B cell (primary cell): ENCODE data around the gene TNFSF12. TPM values are rescaled to one million over a fixed set of nuclear protein-coding genes. Genes with fewer than 3 reads are reported as not detected.

Experiments
- ATAC-seq: fragments of 200-7000 bp; cut with Tn5 transposase; one replicate; pipeline ENCODE4 v1.10.0; 2021; ENCODE audit warnings: low read depth, mild to moderate bottlenecking, moderate number of reproducible peaks, moderate library complexity
- CTCF ChIA-PET: fragments of 350-600 bp; sonication (Branson Sonifier 250); formaldehyde crosslinking; loops from one replicate; lab custom pipeline; 2021; ENCODE audit warnings: antibody characterized with exemption, inconsistent platforms; lab: Charles Lee
- POLR2A ChIA-PET: fragments of 350-600 bp; sonication (Branson Sonifier 250); formaldehyde crosslinking; loops from one replicate; lab custom pipeline; 2021; ENCODE audit warnings: antibody characterized with exemption; lab: Charles Lee
- DNase-seq: peaks from one replicate; pipeline ENCODE4 v3.0.0; 2013
- H2AFZ ChIP-seq: 2 replicates; pipeline ENCODE4 v1.6.1; 2012; ENCODE audit warnings: mild to moderate bottlenecking, low read depth, low read length; ENCODE audit not compliant: insufficient read depth, poor library complexity, severe bottlenecking
- H3K27ac ChIP-seq, 2 donors: 1 replicate in 1 of 2; 2 replicates in 1 of 2; pipeline ENCODE4 v1.5.1; 2012 to 2013; ENCODE audit warnings: low read length in 2 of 2, mild to moderate bottlenecking in 2 of 2, moderate library complexity in 1 of 2
- H3K27me3 ChIP-seq, 4 experiments: fragments of 200-600 bp in 1 of 4; sonication (generic) in 1 of 4; replicated peaks in 1 of 4; 1 replicate in 2 of 4; 2 replicates in 2 of 4; pipeline versions ENCODE4 v1.6.1 to v1.7.0; 2013 to 2016; ENCODE audit warnings: low read length in 3 of 4, mild to moderate bottlenecking in 2 of 4, mixed read lengths in 1 of 4, moderate library complexity in 1 of 4; ENCODE audit not compliant: insufficient read depth in 4 of 4, control insufficient read depth in 3 of 4; ENCODE audit errors: control extremely low read depth in 1 of 4
- H3K36me3 ChIP-seq, 2 experiments: replicated peaks in 1 of 2; 1 replicate in 1 of 2; 2 replicates in 1 of 2; pipeline versions ENCODE4 v1.6.1 to v1.7.1; 2013; ENCODE audit warnings: low read length in 1 of 2; ENCODE audit not compliant: insufficient read depth in 2 of 2, control insufficient read depth in 1 of 2; ENCODE audit errors: control extremely low read depth in 1 of 2, extremely low read depth in 1 of 2
- H3K4me1 ChIP-seq, 2 donors: fragments of 200-600 bp in 1 of 2; sonication (generic) in 1 of 2; 1 replicate in 1 of 2; 2 replicates in 1 of 2; pipeline versions ENCODE4 v1.5.1 to v1.6.1; 2013 to 2017; ENCODE audit warnings: low read length in 2 of 2; ENCODE audit not compliant: control insufficient read depth in 2 of 2, insufficient read depth in 2 of 2
- H3K4me2 ChIP-seq: replicated peaks from 2 replicates; pipeline ENCODE3; 2012; ENCODE audit warnings: mild to moderate bottlenecking, low read depth, low read length; ENCODE audit not compliant: poor library complexity, severe bottlenecking
- H3K4me3 ChIP-seq, 5 experiments: fragments of 200-600 bp in 1 of 5; sonication (generic) in 1 of 5; 1 replicate in 3 of 5; 2 replicates in 2 of 5; pipeline versions ENCODE4 v1.5.1 to v1.7.0; 2011 to 2016; ENCODE audit warnings: low read length in 4 of 5, mild to moderate bottlenecking in 4 of 5, low read depth in 2 of 5, control low read depth in 1 of 5, moderate library complexity in 1 of 5; ENCODE audit not compliant: insufficient read depth in 1 of 5; ENCODE audit errors: control extremely low read depth in 1 of 5, extremely low read depth in 1 of 5
- H3K79me2 ChIP-seq: fragments of 200-600 bp; sonication (generic); one replicate; pipeline ENCODE4 v1.6.0; 2016; ENCODE audit warnings: low read length; ENCODE audit not compliant: control insufficient read depth, insufficient read depth
- H3K9ac ChIP-seq: fragments of 200-600 bp; sonication (generic); 2 replicates; pipeline ENCODE4 v1.6.1; 2017; ENCODE audit warnings: mild to moderate bottlenecking, low read length, moderate library complexity
- H3K9me3 ChIP-seq, 3 donors: one replicate each; pipeline versions ENCODE4 v1.6.1 to v1.7.1; 2013; ENCODE audit warnings: low read length in 2 of 3; ENCODE audit not compliant: control insufficient read depth in 2 of 3, insufficient read depth in 1 of 3; ENCODE audit errors: control extremely low read depth in 1 of 3
- H4K20me1 ChIP-seq: 2 replicates; pipeline ENCODE4 v1.6.0; 2012; ENCODE audit warnings: mild to moderate bottlenecking, low read length; ENCODE audit not compliant: insufficient read depth, control insufficient read depth, poor library complexity, severe bottlenecking
- H3K27ac Mint-ChIP-seq: one replicate; pipeline ENCODE4 v1.8.0; 2021; ENCODE audit warnings: mixed read lengths
- H3K27me3 Mint-ChIP-seq: one replicate; pipeline ENCODE4 v1.8.0; 2021; ENCODE audit warnings: mixed read lengths
- H3K4me1 Mint-ChIP-seq: one replicate; pipeline ENCODE4 v1.8.0; 2021; ENCODE audit warnings: mixed read lengths
- H3K4me3 Mint-ChIP-seq: one replicate; pipeline ENCODE4 v1.8.0; 2021; ENCODE audit warnings: mixed read lengths
- H3K9me3 Mint-ChIP-seq: one replicate; pipeline ENCODE4 v1.8.0; 2022; ENCODE audit warnings: mixed read lengths; ENCODE audit not compliant: insufficient read depth
- CTCF ChIP-seq: fragments of 200-600 bp; IDR thresholded peaks from one replicate; pipeline ENCODE4 v1.8.0; 2022; ENCODE audit warnings: antibody characterized with exemption, mild to moderate bottlenecking
- EZH2 ChIP-seq: IDR thresholded peaks from 2 replicates; pipeline ENCODE4 v1.6.1; 2012; ENCODE audit warnings: borderline replicate concordance, low read depth, mild to moderate bottlenecking, moderate library complexity, low read length; ENCODE audit not compliant: insufficient read depth, poor library complexity, severe bottlenecking
- WGBS: methylation state at CpG from one replicate; pipeline ENCODE4 v1.1.5; 2013; ENCODE audit warnings: missing lambda C conversion rate; ENCODE audit not compliant: insufficient coverage; 5-methylcytosine and 5-hydroxymethylcytosine counted together
- intact Hi-C: fragments of 100-400 bp; cut with micrococcal nuclease; formaldehyde crosslinking; loops from one replicate; pipeline ENCODE4 v1.10.0; 2022
- polyA plus RNA-seq: library from polyadenylated mRNA; depleted of rRNA; stranded (reverse); fragments of >200 nt; gene quantifications from 2 replicates; pipeline ENCODE4 v1.2.3, GENCODE V29; 2012
- total RNA-seq, 2 donors: library from RNA; stranded (reverse); fragments of 120-200 nt in 1 of 2; gene quantifications; 1 replicate in 1 of 2; 2 replicates in 1 of 2; pipeline versions ENCODE4 v1.2.3 to v1.2.4, GENCODE V29; 2013 to 2022

TNFSF12 gene
- total and polyA plus RNA-seq, 2 donors (not counting 1 experiment from before 2014, with no cell fraction given) = 40.6 to 53.4 TPM

- Histone ChIP-seq H3K9ac (no peak overlapping the region), H4K20me1 (no peaks in the 10 kb centered on the region), H3K9me3 (no peaks in the 10 kb centered on the region), H3K79me2 (peaks cover 5% of the 10 kb centered on the region), H3K36me3 (no peaks in the 10 kb centered on the region), H3K4me1 (peaks cover 39 to 57% of the 10 kb centered on the region in 2 donors), H2AFZ (no peak overlapping the region), H3K4me2 (no peak overlapping the region), H3K4me3 (no peak overlapping the region), H3K27ac (peak overlapping the region in 1 of 2 donors; percentile 92), H3K27me3 (no peaks in the 10 kb centered on the region)
- ATAC-seq (no peak), DNase-seq (peak; percentile 13)
- ChIA-PET POLR2A (interaction anchor here (0.6 kb wide), 2 partner anchors 10 to 35 kb away, joined by 3 to 4 read pairs; no protein-coding TSS in a partner anchor), CTCF (interaction anchor here (1.0 to 25.0 kb wide), 3 partner anchors 8 to 63 kb away, joined by 3 to 666 read pairs (median 126); partner anchors contain the start of genes FXR2, SENP3 and TNFSF13)
- TF ChIP-seq EZH2 (no peak), CTCF (no peak)
- no peaks in the 10 kb centered on the region for H3K27me3 Mint-ChIP-seq
- peak overlapping the region; percentile 51 for H3K4me3 Mint-ChIP-seq
- intact Hi-C loops = no loop called here
- no peaks in the 10 kb centered on the region for H3K9me3 Mint-ChIP-seq
- 22% methylated on average over 1 of the region's 4 CpGs for WGBS
- peak overlapping the region; percentile 93 for H3K27ac Mint-ChIP-seq
- H3K4me1 Mint-ChIP-seq = peaks cover 54% of the 10 kb centered on the region
Measured at GRCh38 chr17:7551396-7551795, 2.5 kb downstream of the TNFSF12 start.

- Histone ChIP-seq H3K27ac (peak overlapping the region; percentile 76 to 92), H3K4me1 (peaks cover 39 to 60% of the 10 kb centered on the region in 2 donors), H3K36me3 (peaks cover 0 to 3% of the 10 kb centered on the region in 2 experiments), H3K4me2 (peak overlapping the region; percentile 62), H4K20me1 (no peaks in the 10 kb centered on the region), H2AFZ (peak overlapping the region; percentile 5), H3K79me2 (peaks cover 1% of the 10 kb centered on the region), H3K9ac (peak overlapping the region; percentile 56), H3K4me3 (peak overlapping the region in 2 of 5 experiments; percentile 0 to 44), H3K9me3 (no peaks in the 10 kb centered on the region), H3K27me3 (no peaks in the 10 kb centered on the region)
- 3% methylated on average over 6 of the region's 6 CpGs for WGBS
- intact Hi-C loops = loop anchor here (1.0 kb wide), 1 partner anchor 9 kb away; the partner anchor contains the start of gene SENP3
- DNase-seq (peak; percentile 89), ATAC-seq (peak; percentile 84)
- H3K4me3 Mint-ChIP-seq = peak overlapping the region; percentile 79
- peaks cover 58% of the 10 kb centered on the region for H3K4me1 Mint-ChIP-seq
- H3K27ac Mint-ChIP-seq = peak overlapping the region; percentile 93
- H3K27me3 Mint-ChIP-seq = no peaks in the 10 kb centered on the region
- no peaks in the 10 kb centered on the region for H3K9me3 Mint-ChIP-seq
- ChIA-PET CTCF (interaction anchor here (1.0 to 25.0 kb wide), 6 partner anchors 7 to 196 kb away, joined by 3 to 666 read pairs (median 6); partner anchors contain the start of genes CD68, FXR2, SENP3 and TNFSF13), POLR2A (interaction anchor here (0.6 to 0.9 kb wide), 12 partner anchors 8 to 368 kb away, joined by 3 to 10 read pairs (median 6); partner anchors contain the start of gene SENP3)
- TF ChIP-seq CTCF (no peak), EZH2 (no peak)
Measured at GRCh38 chr17:7552621-7553051, 3.8 kb downstream of the TNFSF12 start.
